Kidney (tissue), 14 donors: ENCODE results near the gene NUBP2. TPM values are rescaled to one million over a fixed set of nuclear protein-coding genes. Genes with fewer than 3 reads are reported as not detected.
A peak's percentile ranks its signal among the peaks of the same experiment; 100 is the strongest.

Experiments used
- DNase-seq, 5 donors: peaks; one replicate each; pipeline ENCODE4 v3.0.0-alpha.2; 2013 to 2020
- FAIRE-seq: peaks from 2 replicates; lab custom pipeline; 2012; peaks lifted over from hg19 to GRCh38; lab: Jason Lieb, UNC
- H3K27ac ChIP-seq, 2 donors: one replicate each; pipeline ENCODE4 v1.7.0; 2013; ENCODE audit warnings: low read depth in 2 of 2, low read length in 2 of 2, inconsistent platforms in 1 of 2
- H3K27me3 ChIP-seq: one replicate; pipeline ENCODE4 v1.7.1; 2013; ENCODE audit warnings: low read length, inconsistent platforms; ENCODE audit not compliant: control insufficient read depth, insufficient read depth
- H3K36me3 ChIP-seq, 3 donors: one replicate each; pipeline versions ENCODE4 v1.7.0 to v1.7.1; 2013; ENCODE audit warnings: low read length in 3 of 3, control low read depth in 1 of 3, inconsistent platforms in 1 of 3; ENCODE audit not compliant: insufficient read depth in 3 of 3, control insufficient read depth in 2 of 3
- H3K4me1 ChIP-seq, 3 donors: one replicate each; pipeline versions ENCODE4 v1.7.0 to v1.7.1; 2013; ENCODE audit warnings: low read length in 3 of 3, inconsistent platforms in 1 of 3, low read depth in 1 of 3; ENCODE audit not compliant: control insufficient read depth in 2 of 3, insufficient read depth in 2 of 3
- H3K4me3 ChIP-seq, 3 donors: one replicate each; pipeline versions ENCODE4 v1.7.0 to v1.8.1; 2013; ENCODE audit warnings: low read length in 3 of 3, control low read depth in 1 of 3, inconsistent platforms in 1 of 3
- H3K9ac ChIP-seq, 3 donors: one replicate each; pipeline versions ENCODE4 v1.7.0 to v1.7.1; 2013; ENCODE audit warnings: low read length in 3 of 3, control low read depth in 1 of 3, inconsistent platforms in 1 of 3
- H3K9me3 ChIP-seq, 3 donors: one replicate each; pipeline versions ENCODE4 v1.7.0 to v1.7.1; 2013; ENCODE audit warnings: low read length in 3 of 3, control low read depth in 1 of 3, inconsistent platforms in 1 of 3; ENCODE audit not compliant: control insufficient read depth in 2 of 3, insufficient read depth in 1 of 3
- intact Hi-C: fragments of 100-400 bp; cut with DNase I; formaldehyde crosslinking; loops from one replicate; pipeline ENCODE4 v1.11.1; 2022
- polyA plus RNA-seq: library from polyadenylated mRNA; stranded (reverse); fragments of 350-450 nt; fragmentation: Illumina TruSeq; extraction: RNeasy Lipid Tissue Mini Kit (QIAGEN cat#74804); gene quantifications from one replicate; pipeline ENCODE4 v1.2.3, GENCODE V29; 2014; ENCODE audit warnings: low read depth, low replicate concordance; ENCODE audit not compliant: insufficient read depth
- total RNA-seq: library from RNA; stranded (reverse); fragmentation: NEBNext Ultra II Directional; extraction: Animal tissue kit (Norgen Biotek cat#: 25700); gene quantifications from one replicate; pipeline ENCODE4 v1.2.1, GENCODE V29; 2021
- TF ChIP-seq, protein P1 (sequence below): IDR thresholded peaks from 3 replicates; pipeline ENCODE4 v1.5.1; 2012; ENCODE audit warnings: mild to moderate bottlenecking, moderate library complexity, borderline replicate concordance; ENCODE audit not compliant: insufficient read depth; ENCODE audit errors: extremely low read depth
- donor health status: control.
- donor health status: control.
- donor health status: control.
- donor health status: control.
- donor health status: control.
- donor health status: DM: yes; HTN: yes; CAD: no.
- donor health status: Normal renal cell carcinoma (clear cell type).

Gene NUBP2
- total and polyA plus RNA-seq, 2 donors from 2014 or later = 42.8 to 71.1 TPM

DNA sequence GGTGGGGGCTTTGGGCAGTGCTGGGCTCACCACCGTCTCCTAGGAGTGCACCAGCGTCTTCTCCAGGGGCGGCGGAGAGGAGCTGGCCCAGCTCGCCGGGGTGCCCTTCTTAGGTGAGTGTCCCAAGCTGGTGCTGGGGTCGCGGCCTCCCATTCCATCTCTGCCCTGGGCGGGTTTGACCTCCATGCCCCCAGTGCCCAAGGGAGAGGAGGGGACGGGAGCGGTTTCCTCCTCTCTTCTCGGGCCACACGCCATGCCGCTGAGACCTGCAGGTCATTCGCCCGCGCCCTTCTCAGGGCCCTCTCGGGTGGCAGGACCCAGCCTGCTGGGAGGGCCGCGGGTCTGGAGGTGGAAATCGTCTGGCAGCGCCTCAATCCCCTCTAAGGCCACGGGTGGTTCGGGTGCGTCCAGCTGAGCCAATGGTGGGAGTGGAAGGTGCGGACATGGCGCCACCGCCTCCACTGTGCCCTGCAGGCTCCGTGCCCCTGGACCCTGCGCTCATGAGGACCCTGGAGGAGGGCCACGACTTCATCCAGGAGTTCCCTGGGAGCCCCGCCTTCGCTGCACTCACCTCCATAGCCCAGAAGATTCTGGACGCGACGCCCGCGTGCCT, 5.4 kb downstream of the NUBP2 start:
- DNase-seq = peak in 2 of 5 donors; percentile 36 to 70

GRCh38 chr16:1788708-1789100, 5.9 kb downstream of the NUBP2 start:
- FAIRE-seq = no peak
- H3K4me3 ChIP-seq = no peak overlapping the region
- intact Hi-C loops = no loop called here
- H3K4me1 ChIP-seq = peaks cover 0 to 4% (median 4%) of the 10 kb centered on the region in 3 donors
- H3K9me3 ChIP-seq = no peaks in the 10 kb centered on the region
- no peak overlapping the region for H3K9ac ChIP-seq
- no peaks in the 10 kb centered on the region for H3K27me3 ChIP-seq
- DNase-seq = peak in 1 of 5 donors; percentile 59
- TF ChIP-seq, protein P1, sequence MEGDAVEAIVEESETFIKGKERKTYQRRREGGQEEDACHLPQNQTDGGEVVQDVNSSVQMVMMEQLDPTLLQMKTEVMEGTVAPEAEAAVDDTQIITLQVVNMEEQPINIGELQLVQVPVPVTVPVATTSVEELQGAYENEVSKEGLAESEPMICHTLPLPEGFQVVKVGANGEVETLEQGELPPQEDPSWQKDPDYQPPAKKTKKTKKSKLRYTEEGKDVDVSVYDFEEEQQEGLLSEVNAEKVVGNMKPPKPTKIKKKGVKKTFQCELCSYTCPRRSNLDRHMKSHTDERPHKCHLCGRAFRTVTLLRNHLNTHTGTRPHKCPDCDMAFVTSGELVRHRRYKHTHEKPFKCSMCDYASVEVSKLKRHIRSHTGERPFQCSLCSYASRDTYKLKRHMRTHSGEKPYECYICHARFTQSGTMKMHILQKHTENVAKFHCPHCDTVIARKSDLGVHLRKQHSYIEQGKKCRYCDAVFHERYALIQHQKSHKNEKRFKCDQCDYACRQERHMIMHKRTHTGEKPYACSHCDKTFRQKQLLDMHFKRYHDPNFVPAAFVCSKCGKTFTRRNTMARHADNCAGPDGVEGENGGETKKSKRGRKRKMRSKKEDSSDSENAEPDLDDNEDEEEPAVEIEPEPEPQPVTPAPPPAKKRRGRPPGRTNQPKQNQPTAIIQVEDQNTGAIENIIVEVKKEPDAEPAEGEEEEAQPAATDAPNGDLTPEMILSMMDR = no peak
- H3K36me3 ChIP-seq = no peaks in the 10 kb centered on the region
- H3K27ac ChIP-seq = no peak overlapping the region

More for the DNA sequence above, 5.4 kb downstream of the NUBP2 start:
- no peak overlapping the region for H3K4me3 ChIP-seq
- no peaks in the 10 kb centered on the region for H3K9me3 ChIP-seq
- no peak for FAIRE-seq
- H3K4me1 ChIP-seq = peaks cover 0 to 4% (median 4%) of the 10 kb centered on the region in 3 donors
- no peak overlapping the region for H3K9ac ChIP-seq
- H3K27me3 ChIP-seq = no peaks in the 10 kb centered on the region
- TF ChIP-seq, protein P1 = no peak
- H3K27ac ChIP-seq = no peak overlapping the region
- intact Hi-C loops = no loop called here
- H3K36me3 ChIP-seq = no peaks in the 10 kb centered on the region

DNA sequence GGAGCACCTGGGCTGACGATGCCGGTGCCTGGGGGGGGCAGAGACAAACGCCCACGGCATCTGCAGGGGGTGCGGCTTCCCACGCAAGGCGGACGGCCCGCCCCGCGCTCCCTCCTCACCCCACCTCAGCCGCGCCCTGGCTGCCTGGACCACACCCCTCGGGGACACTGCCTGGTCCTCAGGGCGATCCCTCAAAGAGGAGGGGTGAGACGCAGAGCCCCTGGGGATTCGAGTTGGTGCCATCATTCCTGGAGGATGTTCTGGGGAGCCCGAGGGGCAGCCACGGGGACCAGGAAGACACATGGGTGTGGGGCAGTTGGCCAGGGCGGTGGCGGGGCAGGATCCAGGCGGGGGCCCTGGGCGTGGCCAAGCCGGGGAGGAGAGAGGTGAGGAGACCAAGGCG, 6.9 kb downstream of the NUBP2 start:
- H3K9me3 ChIP-seq = no peaks in the 10 kb centered on the region
- intact Hi-C loops = no loop called here
- DNase-seq (peak in 2 of 5 donors; percentile 39 to 74), FAIRE-seq (no peak)
- TF ChIP-seq, protein P1 = no peak
- H3K4me1 ChIP-seq = no peaks in the 10 kb centered on the region
- H3K9ac ChIP-seq = no peak overlapping the region
- no peak overlapping the region for H3K27ac ChIP-seq
- no peaks in the 10 kb centered on the region for H3K36me3 ChIP-seq
- no peak overlapping the region for H3K4me3 ChIP-seq
- H3K27me3 ChIP-seq = no peaks in the 10 kb centered on the region

DNA sequence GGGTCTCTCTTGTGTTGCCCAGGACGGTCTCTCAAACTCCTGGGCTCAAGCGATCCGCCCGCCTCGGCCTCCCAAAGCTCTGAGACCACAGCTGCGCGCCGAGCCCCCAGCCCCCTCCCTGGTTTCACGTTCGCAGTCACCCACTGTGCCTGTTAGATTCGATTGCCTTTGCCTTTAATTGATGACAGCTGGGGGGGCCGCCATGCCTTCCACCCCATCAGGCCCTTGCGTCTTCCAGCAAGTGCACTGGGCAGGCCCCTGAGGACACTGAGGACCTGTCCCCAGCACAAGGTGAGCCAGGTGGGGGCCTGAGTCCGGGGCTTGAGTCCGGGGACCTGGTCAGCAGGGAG, 7.5 kb downstream of the NUBP2 start:
- intact Hi-C loops = no loop called here
- Histone ChIP-seq H3K27ac (no peak overlapping the region), H3K9me3 (no peaks in the 10 kb centered on the region), H3K27me3 (no peaks in the 10 kb centered on the region), H3K9ac (no peak overlapping the region), H3K4me1 (no peaks in the 10 kb centered on the region), H3K36me3 (no peaks in the 10 kb centered on the region), H3K4me3 (no peak overlapping the region)
- FAIRE-seq (no peak), DNase-seq (no peak)
- TF ChIP-seq, protein P1 = no peak
